IMR-90 (cell line): ENCODE data around the gene PDXK. TPM values are rescaled to one million over a fixed set of nuclear protein-coding genes. Genes with fewer than 3 reads are reported as not detected.

ENCODE experiments used
- ATAC-seq: fragments of 200-7000 bp; cut with Tn5 transposase; 2 replicates; pipeline ENCODE4 v1.9.1; 2020; ENCODE audit warnings: low read depth, mild to moderate bottlenecking, moderate library complexity
- BruUV-seq: library from RNA; stranded (reverse); fragments of 400-500 nt; replicated peaks from 2 replicates; lab custom pipeline; 2021; lab: Mats Ljungman, UMichigan
- CTCF ChIA-PET: fragments of 300-600 bp; formaldehyde crosslinking; extraction: SDS; loops from one replicate; lab custom pipeline; 2021; ENCODE audit warnings: antibody characterized with exemption; lab: Yijun Ruan, JAX
- POLR2A ChIA-PET: fragments of 300-600 bp; sonication (Branson Sonifier 250); formaldehyde crosslinking; loops from one replicate; lab custom pipeline; 2022; ENCODE audit warnings: antibody characterized with exemption; ENCODE audit not compliant: unreplicated experiment; lab: Charles Lee
- DNase-seq: peaks from one replicate; pipeline ENCODE4 v3.0.0; 2013
- H2AFZ ChIP-seq: replicated peaks from 2 replicates; pipeline ENCODE3; 2013; ENCODE audit warnings: low read length, mild to moderate bottlenecking; ENCODE audit not compliant: poor library complexity
- H2AK5ac ChIP-seq: 2 replicates; pipeline ENCODE4 v1.6.1; 2013; ENCODE audit warnings: low read depth, low read length, inconsistent platforms
- H2AK9ac ChIP-seq: replicated peaks from 2 replicates; pipeline ENCODE3; 2013; ENCODE audit warnings: mild to moderate bottlenecking, low read depth, low read length, moderate library complexity; ENCODE audit not compliant: poor library complexity
- H2BK120ac ChIP-seq: 2 replicates; pipeline ENCODE4 v1.6.1; 2013; ENCODE audit warnings: low read depth, low read length, inconsistent platforms
- H2BK15ac ChIP-seq: 3 replicates; pipeline ENCODE4 v1.6.1; 2013; ENCODE audit warnings: low read depth, low read length, inconsistent platforms
- H2BK20ac ChIP-seq: 2 replicates; pipeline ENCODE4 v1.6.1; 2013; ENCODE audit warnings: low read depth, mild to moderate bottlenecking, inconsistent platforms, low read length, moderate library complexity
- H2BK5ac ChIP-seq: 2 replicates; pipeline ENCODE4 v1.6.1; 2013; ENCODE audit warnings: mild to moderate bottlenecking, low read depth, low read length, inconsistent platforms; ENCODE audit not compliant: poor library complexity, severe bottlenecking
- H3K14ac ChIP-seq: replicated peaks from 2 replicates; pipeline ENCODE4 v1.6.1; 2013; ENCODE audit warnings: low read depth, low read length, inconsistent platforms
- H3K18ac ChIP-seq: 2 replicates; pipeline ENCODE4 v1.6.1; 2013; ENCODE audit warnings: low read depth, low read length, control low read depth
- H3K23ac ChIP-seq: 2 replicates; pipeline ENCODE4 v1.6.1; 2013; ENCODE audit warnings: low read depth, low read length, inconsistent platforms
- H3K27ac ChIP-seq: 2 replicates; pipeline ENCODE4 v1.5.1; 2013; ENCODE audit warnings: mild to moderate bottlenecking, control low read depth, low read length; ENCODE audit not compliant: insufficient read depth
- H3K27me3 ChIP-seq: 2 replicates; pipeline ENCODE4 v1.6.1; 2013; ENCODE audit warnings: low read length; ENCODE audit not compliant: control insufficient read depth, insufficient read depth
- H3K36me3 ChIP-seq: 2 replicates; pipeline ENCODE4 v1.6.1; 2013; ENCODE audit warnings: low read length, mixed read lengths; ENCODE audit not compliant: control insufficient read depth, insufficient read depth
- H3K4ac ChIP-seq: 2 replicates; pipeline ENCODE4 v1.6.1; 2013; ENCODE audit warnings: low read depth, low read length, inconsistent platforms
- H3K4me1 ChIP-seq: 2 replicates; pipeline ENCODE4 v1.6.1; 2013; ENCODE audit warnings: low read length, mixed read lengths; ENCODE audit not compliant: control insufficient read depth, insufficient read depth
- H3K4me2 ChIP-seq: 2 replicates; pipeline ENCODE4 v1.6.1; 2013; ENCODE audit warnings: low read depth, mild to moderate bottlenecking, control low read depth, low read length, moderate library complexity
- H3K4me3 ChIP-seq: 2 replicates; pipeline ENCODE4 v1.5.1; 2013; ENCODE audit warnings: low read depth, mild to moderate bottlenecking, control low read depth, low read length, moderate library complexity; ENCODE audit not compliant: insufficient read depth
- H3K56ac ChIP-seq: 2 replicates; pipeline ENCODE4 v1.6.1; 2013; ENCODE audit warnings: low read length, inconsistent platforms; ENCODE audit not compliant: insufficient read depth; ENCODE audit errors: extremely low read depth
- H3K79me1 ChIP-seq, 2 experiments: 2 replicates each; pipeline ENCODE4 v1.6.1; 2013; ENCODE audit warnings: low read length in 2 of 2, inconsistent platforms in 1 of 2, low read depth in 1 of 2
- H3K9ac ChIP-seq: 2 replicates; pipeline ENCODE4 v1.6.1; 2013; ENCODE audit warnings: low read depth, low read length, control low read depth
- H3K9me1 ChIP-seq: 2 replicates; pipeline ENCODE4 v1.6.1; 2013; ENCODE audit warnings: low read length, inconsistent platforms; ENCODE audit not compliant: insufficient read depth
- H3K9me3 ChIP-seq: 2 replicates; pipeline ENCODE4 v1.6.1; 2013; ENCODE audit warnings: low read length; ENCODE audit not compliant: control insufficient read depth, insufficient read depth
- H4K20me1 ChIP-seq: 2 replicates; pipeline ENCODE4 v1.6.1; 2013; ENCODE audit warnings: low read length, inconsistent platforms; ENCODE audit not compliant: insufficient read depth
- H4K5ac ChIP-seq: 2 replicates; pipeline ENCODE4 v1.6.1; 2013; ENCODE audit warnings: mild to moderate bottlenecking, low read depth, low read length, control low read depth
- H4K8ac ChIP-seq, 2 experiments: 2 replicates each; pipeline ENCODE4 v1.6.1; 2013; ENCODE audit warnings: low read depth in 2 of 2, low read length in 2 of 2, control low read depth in 1 of 2, inconsistent platforms in 1 of 2
- H4K91ac ChIP-seq: 2 replicates; pipeline ENCODE4 v1.6.1; 2013; ENCODE audit warnings: low read depth, low read length, inconsistent platforms; ENCODE audit not compliant: insufficient read depth
- FOS ChIP-seq: fragments of 150-350 bp; IDR thresholded peaks from 2 replicates; pipeline ENCODE4 v1.6.1; 2016; ENCODE audit warnings: low read depth, low read length
- WGBS, 2 experiments: methylation state at CpG; one replicate each; pipeline versions ENCODE4 v1.1.5 to v1.1.7; 2013; ENCODE audit warnings: missing lambda C conversion rate in 2 of 2; ENCODE audit not compliant: insufficient read length in 1 of 2; ENCODE audit errors: extremely low coverage in 2 of 2; 5-methylcytosine and 5-hydroxymethylcytosine counted together
- dilution Hi-C: fragments of 300-500 bp; cut with HindIII; formaldehyde crosslinking; loops from one replicate; pipeline ENCODE4 v1.14.3; 2018; ENCODE audit warnings: low sequenced_read_pairs; ENCODE audit not compliant: unreplicated experiment
- in situ Hi-C: fragments of 300-500 bp; cut with MboI; formaldehyde crosslinking; loops from 3 replicates; pipeline ENCODE4 v1.14.3; 2019; ENCODE audit warnings: low sequenced_read_pairs, inconsistent platforms, mixed read lengths
- intact Hi-C: fragments of 100-400 bp; cut with micrococcal nuclease; formaldehyde crosslinking; loops from 2 replicates; pipeline ENCODE4 v1.10.0; 2022
- polyA plus RNA-seq, 3 experiments: library from polyadenylated mRNA; depleted of rRNA; stranded (reverse); fragments of >200 nt; gene quantifications; 2 replicates each; pipeline ENCODE4 v1.2.3, GENCODE V29; 2012; ENCODE audit warnings: low replicate concordance in 1 of 3
- total RNA-seq: library from RNA; depleted of rRNA; stranded (reverse); fragments of >200 nt; gene quantifications from 2 replicates; pipeline ENCODE4 v1.2.3, GENCODE V29; 2012

The PDXK gene
- total and polyA plus RNA-seq, 2 of the 4 experiments (the other 2 are of a cell fraction): 155 to 312 TPM

DNA sequence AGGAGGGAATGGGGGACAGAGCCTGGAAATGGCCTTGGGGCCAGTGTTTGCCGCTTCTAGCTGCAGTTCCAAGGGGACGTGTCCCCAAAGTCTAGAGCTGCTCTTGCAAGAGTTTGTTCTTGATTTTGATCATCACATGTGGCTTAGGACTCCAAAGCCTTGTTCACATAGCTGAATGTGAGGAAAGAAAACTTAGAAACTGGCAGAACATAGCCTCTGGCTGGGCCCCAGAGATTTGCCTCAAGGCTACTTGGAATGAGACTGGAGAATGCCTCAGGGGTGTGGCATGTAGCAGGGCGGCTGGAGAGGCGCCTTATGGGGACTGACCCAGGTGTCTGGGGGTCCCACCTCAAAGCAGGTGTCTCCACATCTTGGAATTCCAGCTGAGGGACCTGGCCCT, 2.3 kb downstream of the PDXK start:
- WGBS, 2 experiments: 96% methylated on average over 3 of the region's 4 CpGs; no CpG with 5 or more reads in 1 of the 2 experiments
- Histone ChIP-seq H3K4me3 (peak overlapping the region; percentile 4; the same call in 1 of the 2 replicates), H2AK9ac (peak overlapping the region; percentile 94), H3K18ac (no peak overlapping the region), H3K27me3 (no peaks in the 10 kb centered on the region), H3K56ac (no peak overlapping the region), H3K14ac (no peak overlapping the region), H4K8ac (no peak overlapping the region), H3K9me3 (no peaks in the 10 kb centered on the region), H3K79me1 (peaks cover 11 to 57% of the 10 kb centered on the region in 2 experiments), H2BK120ac (no peak overlapping the region), H4K91ac (no peak overlapping the region), H4K5ac (no peak overlapping the region), H3K23ac (no peak overlapping the region), H2BK5ac (no peak overlapping the region), H2AK5ac (peak overlapping the region; percentile 63; the same call in 1 of the 2 replicates), H3K4me2 (peak overlapping the region; percentile 98), H4K20me1 (peaks cover 42% of the 10 kb centered on the region), H3K4ac (no peak overlapping the region), H3K9me1 (peaks cover 18% of the 10 kb centered on the region; the same call in 1 of the 2 replicates), H3K27ac (no peak overlapping the region), H2AFZ (no peak overlapping the region), H2BK20ac (no peak overlapping the region), H3K36me3 (peaks cover 10% of the 10 kb centered on the region), H2BK15ac (no peak overlapping the region), H3K9ac (no peak overlapping the region), H3K4me1 (peaks cover 17% of the 10 kb centered on the region)
- POLR2A ChIA-PET: no interaction called here
- ATAC-seq (no peak), DNase-seq (no peak)
- BruUV-seq: no TSS peak
- in situ Hi-C loops: no loop called here
- TF ChIP-seq FOS: no peak
- dilution Hi-C loops: no loop called here
- intact Hi-C loops: loop anchor here (10.0 kb wide), 1 partner anchor 56 kb away; no protein-coding TSS in a partner anchor
- CTCF ChIA-PET: interaction anchor here (0.5 kb wide), 1 partner anchor 1498 kb away, joined by 3 read pairs; no protein-coding TSS in a partner anchor
